VCaP (cell line): ENCODE measurements around the gene CCDC88C.
A peak's percentile ranks its signal among the peaks of the same experiment; 100 is the strongest.

Source experiments
- H3K27ac ChIP-seq: fragments of 450-650 bp; 2 replicates; pipeline ENCODE4 v1.5.1; 2017
- CTCF ChIP-seq: fragments of 450-650 bp; conservative IDR thresholded peaks from 2 replicates; pipeline ENCODE4 v1.5.1; 2017; ENCODE audit warnings: mild to moderate bottlenecking, moderate library complexity

CCDC88C gene

GRCh38 chr14:91265404-91265803 lies 152.2 kb downstream of the CCDC88C start:
- no peak for TF ChIP-seq CTCF
- peak overlapping the region; percentile 48 for H3K27ac ChIP-seq

GRCh38 chr14:91264151-91265150 lies 153.2 kb downstream of the CCDC88C start:
- peak overlapping the region; percentile 48; the same call in 1 of the 2 replicates for H3K27ac ChIP-seq
- no peak for TF ChIP-seq CTCF

- TF ChIP-seq CTCF: no peak
- H3K27ac ChIP-seq: no peak overlapping the region
Measured at GRCh38 chr14:91263329-91263728, 154.3 kb downstream of the CCDC88C start.

- no peak for TF ChIP-seq CTCF
Measured at GRCh38 chr14:91261986-91262549, 155.6 kb downstream of the CCDC88C start.

GRCh38 chr14:91261115-91261514 lies 156.5 kb downstream of the CCDC88C start:
- H3K27ac ChIP-seq: no peak overlapping the region
- TF ChIP-seq CTCF: no peak

More at GRCh38 chr14:91261986-91262549, 155.6 kb downstream of the CCDC88C start:
- no peak overlapping the region for H3K27ac ChIP-seq

- no peak for TF ChIP-seq CTCF
- H3K27ac ChIP-seq: no peak overlapping the region
Measured at GRCh38 chr14:91258876-91259275, 158.7 kb downstream of the CCDC88C start.

GRCh38 chr14:91258011-91258618 lies 159.5 kb downstream of the CCDC88C start:
- no peak overlapping the region for H3K27ac ChIP-seq
- no peak for TF ChIP-seq CTCF
